ENCODE measurements around the gene FAM222B. TPM values are rescaled to one million over a fixed set of nuclear protein-coding genes. Genes with fewer than 3 reads are reported as not detected.

The FAM222B gene
- total RNA-seq, 1 donor from 2014 or later, result 15.6 TPM

GRCh38 chr17:28873839-28874238, 31.2 kb upstream of the FAM222B start:
- Mint-ChIP-seq H3K9me3 (no peaks in the 10 kb centered on the region), H3K36me3 (ENCODE audit: low read depth) (peaks cover 12% of the 10 kb centered on the region), H3K27me3 (no peaks in the 10 kb centered on the region), H3K27ac (no peak overlapping the region), H3K4me1 (peaks cover 28% of the 10 kb centered on the region), H3K4me3 (no peak overlapping the region)
- ChIA-PET POLR2A (interaction anchor here (0.6 kb wide), 1 partner anchor 112 kb away, joined by 15 read pairs; no protein-coding TSS in a partner anchor), CTCF (no interaction called here)
- no peak for ATAC-seq (ENCODE audit: low read depth)
- intact Hi-C loops (cut with micrococcal nuclease), result no loop called here
- DNase-seq, result no peak
- no peak for TF ChIP-seq CTCF (IDR thresholded peaks at IDR 0.05)

GRCh38 chr17:28871056-28871579, 28.5 kb upstream of the FAM222B start:
- ATAC-seq (ENCODE audit: low read depth), result peak; percentile 99
- Mint-ChIP-seq H3K27ac (peak overlapping the region; percentile 95), H3K9me3 (no peaks in the 10 kb centered on the region), H3K4me1 (peaks cover 30% of the 10 kb centered on the region), H3K36me3 (ENCODE audit: low read depth) (no peaks in the 10 kb centered on the region), H3K27me3 (no peaks in the 10 kb centered on the region), H3K4me3 (peak overlapping the region; percentile 50)
- TF ChIP-seq CTCF (IDR thresholded peaks at IDR 0.05), result no peak
- ChIA-PET POLR2A (interaction anchor here (0.5 to 3.2 kb wide), 16 partner anchors 9 to 294 kb away, joined by 3 to 33 read pairs (median 10); partner anchors contain the start of genes DHRS13, FAM222B, FLOT2 and NEK8), CTCF (interaction anchor here (0.7 to 2.2 kb wide), 7 partner anchors 22 to 144 kb away, joined by 3 to 6 read pairs (median 4); partner anchors contain the start of genes FLOT2 and TLCD1)
- intact Hi-C loops (cut with micrococcal nuclease), result loop anchor here (1.0 to 2.0 kb wide), 3 partner anchors 17 to 23 kb away; no protein-coding TSS in a partner anchor
- no peak for DNase-seq

GRCh38 chr17:28867276-28867675, 24.7 kb upstream of the FAM222B start:
- CTCF ChIA-PET, result interaction anchor here (0.8 kb wide), 1 partner anchor 102 kb away, joined by 3 read pairs; no protein-coding TSS in a partner anchor
- TF ChIP-seq CTCF (IDR thresholded peaks at IDR 0.05), result no peak
- Mint-ChIP-seq H3K36me3 (ENCODE audit: low read depth) (no peaks in the 10 kb centered on the region), H3K4me1 (peaks cover 30% of the 10 kb centered on the region), H3K9me3 (no peaks in the 10 kb centered on the region), H3K4me3 (no peak overlapping the region), H3K27me3 (no peaks in the 10 kb centered on the region), H3K27ac (no peak overlapping the region)
- no peak for ATAC-seq (ENCODE audit: low read depth)
- no peak for DNase-seq
- POLR2A ChIA-PET, result interaction anchor here (0.6 to 1.6 kb wide), 2 partner anchors 23 to 30 kb away, joined by 3 to 9 read pairs; partner anchors contain the start of gene FLOT2
- intact Hi-C loops (cut with micrococcal nuclease), result no loop called here

GRCh38 chr17:28865946-28866752, 23.6 kb upstream of the FAM222B start:
- Mint-ChIP-seq H3K4me1 (peaks cover 19% of the 10 kb centered on the region), H3K27ac (peak overlapping the region; percentile 76), H3K27me3 (no peaks in the 10 kb centered on the region), H3K9me3 (no peaks in the 10 kb centered on the region), H3K36me3 (ENCODE audit: low read depth) (peaks cover 5% of the 10 kb centered on the region), H3K4me3 (peak overlapping the region; percentile 46)
- ChIA-PET POLR2A (interaction anchor here (0.6 to 1.9 kb wide), 10 partner anchors 11 to 142 kb away, joined by 3 to 13 read pairs (median 4); partner anchors contain the start of genes ERAL1, FAM222B, FLOT2 and PHF12), CTCF (interaction anchor here (0.8 to 1.8 kb wide), 5 partner anchors 32 to 139 kb away, joined by 3 to 5 read pairs (median 3); partner anchors contain the start of genes DHRS13, FLOT2 and TLCD1)
- intact Hi-C loops (cut with micrococcal nuclease), result loop anchor here (1.0 kb wide), 1 partner anchor 37 kb away; the partner anchor contains the start of gene DHRS13
- DNase-seq, result no peak
- no peak for TF ChIP-seq CTCF (IDR thresholded peaks at IDR 0.05)
- peak; percentile 98 for ATAC-seq (ENCODE audit: low read depth)
